Suprapubic skin (tissue), 4 donors: ENCODE data around the gene FKBP14. TPM values are rescaled to one million over a fixed set of nuclear protein-coding genes. Genes with fewer than 3 reads are reported as not detected.

Experiments used
- DNase-seq, 2 donors: peaks; one replicate each; pipeline ENCODE4 v3.0.0-alpha.2; 2019; ENCODE audit warnings: low spot score in 2 of 2
- H3K27ac ChIP-seq: fragments of 200-600 bp; sonication (generic); one replicate; pipeline ENCODE4 v1.5.1; 2019
- H3K27me3 ChIP-seq: fragments of 200-600 bp; sonication (generic); one replicate; pipeline ENCODE4 v1.5.1; 2019
- H3K36me3 ChIP-seq: fragments of 200-600 bp; sonication (generic); one replicate; pipeline ENCODE4 v1.5.1; 2019
- H3K4me1 ChIP-seq: fragments of 200-600 bp; sonication (generic); one replicate; pipeline ENCODE4 v1.5.1; 2019
- H3K4me3 ChIP-seq: fragments of 200-600 bp; sonication (generic); one replicate; pipeline ENCODE4 v1.5.1; 2019; ENCODE audit warnings: mild to moderate bottlenecking
- H3K9me3 ChIP-seq: fragments of 200-600 bp; sonication (generic); one replicate; pipeline ENCODE4 v1.5.1; 2019
- EP300 ChIP-seq: sonication (generic); formaldehyde crosslinking; IDR thresholded peaks from one replicate; pipeline ENCODE4 v1.6.1; 2017; ENCODE audit warnings: antibody characterized with exemption
- POLR2A ChIP-seq, 2 donors: fragments of 450-650 bp; IDR thresholded peaks; one replicate each; pipeline ENCODE4 v1.6.1; 2017; ENCODE audit warnings: antibody characterized with exemption in 2 of 2, mild to moderate bottlenecking in 2 of 2, moderate library complexity in 2 of 2
- POLR2AphosphoS5 ChIP-seq, 3 donors: sonication (generic); formaldehyde crosslinking; IDR thresholded peaks; one replicate each; pipeline ENCODE4 v1.6.1; 2017; ENCODE audit warnings: antibody characterized with exemption in 3 of 3
- WGBS: methylation state at CpG from one replicate; pipeline ENCODE4 v1.1.5; 2018; 5-methylcytosine and 5-hydroxymethylcytosine counted together
- total RNA-seq, 4 donors: library from RNA; depleted of rRNA; stranded (reverse); fragments of >200 nt; gene quantifications; one replicate each; pipeline ENCODE4 v1.1.0, GENCODE V29; 2016
- TF ChIP-seq, protein P1 (sequence below), 2 donors: fragments of 200-600 bp in 1 of 2; fragments of 450-650 bp in 1 of 2; sonication (generic) in 1 of 2; IDR thresholded peaks; one replicate each; pipeline ENCODE4 v1.5.1; 2016 to 2019; ENCODE audit warnings: antibody characterized with exemption in 2 of 2, mild to moderate bottlenecking in 1 of 2, moderate library complexity in 1 of 2

FKBP14 gene
- total RNA-seq, 4 donors from 2014 or later: 4.7 to 8.0 (median 6.8) TPM

DNA sequence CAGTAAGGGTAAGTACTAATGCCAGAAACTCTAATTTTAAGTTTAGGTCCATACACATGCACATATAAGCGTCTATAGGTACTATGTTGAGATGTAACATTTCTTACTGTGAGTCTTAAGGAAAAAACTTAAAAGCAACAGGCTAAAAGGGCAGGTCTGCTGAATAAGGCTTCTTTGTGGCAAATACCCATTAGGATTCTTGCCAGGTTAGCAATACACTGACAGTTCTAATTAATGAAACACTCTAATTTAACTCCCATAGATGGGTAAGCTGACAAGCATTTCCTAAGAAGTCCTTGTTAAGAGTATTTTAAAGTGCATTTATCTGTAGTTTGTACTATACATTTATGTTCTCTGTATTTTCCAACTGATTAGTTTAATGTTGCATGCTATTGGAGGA is 50.9 kb downstream of the FKBP14 start:
- Histone ChIP-seq H3K36me3 (no peaks in the 10 kb centered on the region), H3K27ac (no peak overlapping the region), H3K27me3 (no peaks in the 10 kb centered on the region), H3K4me3 (no peak overlapping the region), H3K9me3 (no peaks in the 10 kb centered on the region), H3K4me1 (peaks cover 5% of the 10 kb centered on the region)
- no peak for DNase-seq
- WGBS: 67% methylated on average over 1 of the region's 1 CpG
- TF ChIP-seq POLR2AphosphoS5 (IDR thresholded peaks at IDR 0.05): no peak
- no peak for TF ChIP-seq POLR2A (IDR thresholded peaks at IDR 0.05)
- TF ChIP-seq, protein P1, sequence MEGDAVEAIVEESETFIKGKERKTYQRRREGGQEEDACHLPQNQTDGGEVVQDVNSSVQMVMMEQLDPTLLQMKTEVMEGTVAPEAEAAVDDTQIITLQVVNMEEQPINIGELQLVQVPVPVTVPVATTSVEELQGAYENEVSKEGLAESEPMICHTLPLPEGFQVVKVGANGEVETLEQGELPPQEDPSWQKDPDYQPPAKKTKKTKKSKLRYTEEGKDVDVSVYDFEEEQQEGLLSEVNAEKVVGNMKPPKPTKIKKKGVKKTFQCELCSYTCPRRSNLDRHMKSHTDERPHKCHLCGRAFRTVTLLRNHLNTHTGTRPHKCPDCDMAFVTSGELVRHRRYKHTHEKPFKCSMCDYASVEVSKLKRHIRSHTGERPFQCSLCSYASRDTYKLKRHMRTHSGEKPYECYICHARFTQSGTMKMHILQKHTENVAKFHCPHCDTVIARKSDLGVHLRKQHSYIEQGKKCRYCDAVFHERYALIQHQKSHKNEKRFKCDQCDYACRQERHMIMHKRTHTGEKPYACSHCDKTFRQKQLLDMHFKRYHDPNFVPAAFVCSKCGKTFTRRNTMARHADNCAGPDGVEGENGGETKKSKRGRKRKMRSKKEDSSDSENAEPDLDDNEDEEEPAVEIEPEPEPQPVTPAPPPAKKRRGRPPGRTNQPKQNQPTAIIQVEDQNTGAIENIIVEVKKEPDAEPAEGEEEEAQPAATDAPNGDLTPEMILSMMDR (IDR thresholded peaks at IDR 0.05): no peak
- TF ChIP-seq EP300: no peak

DNA sequence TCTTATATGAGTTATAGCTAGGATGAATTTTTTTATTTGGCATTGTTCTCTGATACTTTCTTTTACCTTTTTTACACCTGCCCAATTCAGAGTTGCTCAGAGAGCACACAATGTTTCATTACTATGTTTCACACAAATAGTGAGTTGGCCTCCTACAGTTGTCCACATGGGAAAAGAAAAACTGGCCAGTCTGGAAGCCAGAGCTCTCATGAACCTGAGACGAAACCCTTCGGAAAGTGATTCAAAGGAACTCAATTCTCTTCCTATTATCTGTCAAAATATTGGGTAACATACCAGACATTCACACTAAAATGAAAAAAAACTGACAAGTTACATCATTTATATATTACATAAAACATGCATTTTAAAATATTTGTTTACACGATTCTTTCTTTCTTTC is 52.2 kb downstream of the FKBP14 start:
- DNase-seq: no peak
- no peak overlapping the region for H3K4me3 ChIP-seq
- H3K27me3 ChIP-seq: no peaks in the 10 kb centered on the region
- 87% methylated on average over 3 of the region's 3 CpGs for WGBS
- no peaks in the 10 kb centered on the region for H3K36me3 ChIP-seq
- TF ChIP-seq POLR2AphosphoS5 (IDR thresholded peaks at IDR 0.05) (no peak), POLR2A (IDR thresholded peaks at IDR 0.05) (no peak), EP300 (no peak)
- TF ChIP-seq, protein P1 (IDR thresholded peaks at IDR 0.05): no peak
- H3K27ac ChIP-seq: no peak overlapping the region
- no peaks in the 10 kb centered on the region for H3K9me3 ChIP-seq
- H3K4me1 ChIP-seq: peaks cover 5% of the 10 kb centered on the region

DNA sequence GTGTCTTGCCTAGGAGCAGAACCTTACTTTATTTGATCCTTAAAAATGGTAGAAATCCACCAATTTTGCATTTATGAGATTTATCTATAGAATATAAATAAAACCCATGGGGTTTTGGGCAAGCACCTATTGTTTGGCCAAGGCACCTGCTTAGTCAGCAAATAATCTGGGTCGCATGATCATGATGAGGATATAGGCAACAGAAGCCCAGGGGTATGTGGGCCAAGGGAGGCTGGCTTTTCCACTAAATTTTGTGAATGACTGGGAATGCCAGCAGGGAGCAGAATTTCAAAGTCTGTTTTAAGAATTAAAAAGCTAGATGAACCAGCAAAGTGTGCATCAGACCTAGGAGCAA is 54.2 kb downstream of the FKBP14 start:
- H3K27me3 ChIP-seq: no peaks in the 10 kb centered on the region
- TF ChIP-seq, protein P1 (IDR thresholded peaks at IDR 0.05): no peak
- TF ChIP-seq POLR2AphosphoS5 (IDR thresholded peaks at IDR 0.05): no peak
- no peak for TF ChIP-seq EP300
- no peak for TF ChIP-seq POLR2A (IDR thresholded peaks at IDR 0.05)
- no peaks in the 10 kb centered on the region for H3K9me3 ChIP-seq
- 60% methylated on average over 1 of the region's 1 CpG for WGBS
- no peak overlapping the region for H3K4me3 ChIP-seq
- no peak overlapping the region for H3K27ac ChIP-seq
- no peak for DNase-seq
- peaks cover 5% of the 10 kb centered on the region for H3K4me1 ChIP-seq
- H3K36me3 ChIP-seq: no peaks in the 10 kb centered on the region

DNA sequence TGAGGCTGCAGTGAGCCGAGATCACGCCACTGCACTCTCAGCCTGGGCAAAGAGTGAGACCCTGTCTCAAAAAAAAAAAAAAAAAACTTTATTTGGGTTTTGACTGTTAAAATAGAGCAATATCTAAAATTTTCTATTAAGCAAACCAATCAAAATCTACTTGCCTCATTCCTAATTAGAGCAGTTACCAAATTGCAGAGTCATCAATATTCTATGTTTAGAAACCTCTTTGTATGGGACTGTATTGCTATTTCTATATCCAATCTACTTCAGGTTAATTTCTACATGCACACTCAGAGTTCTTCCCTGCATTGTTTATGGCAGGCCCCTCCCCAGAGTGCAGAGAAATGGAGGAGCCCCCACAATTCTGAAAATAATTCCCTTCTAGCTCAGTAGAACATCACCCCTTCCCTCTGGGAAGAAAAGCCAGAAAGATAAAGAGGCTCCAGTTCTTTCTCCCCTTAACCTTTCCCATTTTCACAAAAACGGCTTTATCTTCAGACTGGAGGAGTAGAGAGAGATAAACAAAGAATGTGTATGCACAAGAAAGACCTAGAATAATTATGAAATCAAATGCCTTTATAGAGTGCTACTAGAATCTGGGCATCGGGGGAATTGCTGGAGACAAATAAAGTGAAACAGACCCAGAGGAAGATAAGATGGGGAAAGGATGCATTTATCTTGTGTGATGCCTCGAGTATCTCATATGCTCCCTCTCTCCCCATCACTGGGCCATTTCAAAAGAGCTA is 54.8 kb downstream of the FKBP14 start:
- 93% methylated on average over 5 of the region's 5 CpGs for WGBS
- Histone ChIP-seq H3K4me3 (no peak overlapping the region), H3K36me3 (no peaks in the 10 kb centered on the region), H3K27me3 (no peaks in the 10 kb centered on the region), H3K4me1 (peaks cover 5% of the 10 kb centered on the region), H3K9me3 (no peaks in the 10 kb centered on the region), H3K27ac (no peak overlapping the region)
- no peak for DNase-seq
- TF ChIP-seq POLR2A (IDR thresholded peaks at IDR 0.05): no peak
- no peak for TF ChIP-seq EP300
- TF ChIP-seq POLR2AphosphoS5 (IDR thresholded peaks at IDR 0.05): no peak
- TF ChIP-seq, protein P1 (IDR thresholded peaks at IDR 0.05): no peak

DNA sequence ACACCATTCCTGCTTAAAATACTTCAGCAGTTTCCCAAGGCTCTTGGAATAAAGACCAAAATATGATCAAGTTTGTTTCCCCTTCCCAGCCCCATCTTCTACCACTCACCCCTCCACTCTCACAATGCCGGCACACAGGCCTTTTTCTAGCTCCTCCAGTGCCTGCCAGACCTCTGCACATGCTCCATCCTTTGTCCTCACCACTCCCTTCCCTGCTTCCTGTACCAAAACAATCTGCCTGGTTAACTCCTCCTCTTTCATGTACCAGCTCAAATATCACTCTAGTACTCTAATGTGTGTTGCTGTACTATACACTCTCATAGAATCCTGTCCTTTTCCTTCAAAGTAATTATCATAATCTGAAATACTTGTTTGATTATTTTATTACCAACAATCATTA is 56.3 kb downstream of the FKBP14 start:
- no peaks in the 10 kb centered on the region for H3K4me1 ChIP-seq
- no peaks in the 10 kb centered on the region for H3K27me3 ChIP-seq
- 72% methylated on average over 1 of the region's 1 CpG for WGBS

More for the DNA sequence above, 56.3 kb downstream of the FKBP14 start:
- Histone ChIP-seq H3K4me3 (no peak overlapping the region), H3K36me3 (peaks cover 3% of the 10 kb centered on the region), H3K27ac (no peak overlapping the region), H3K9me3 (no peaks in the 10 kb centered on the region)
- no peak for DNase-seq
- no peak for TF ChIP-seq POLR2A (IDR thresholded peaks at IDR 0.05)
- TF ChIP-seq, protein P1 (IDR thresholded peaks at IDR 0.05): no peak
- TF ChIP-seq POLR2AphosphoS5 (IDR thresholded peaks at IDR 0.05): no peak
- TF ChIP-seq EP300: no peak
